G401 (cell line): ENCODE measurements around the gene AZI2. TPM values are rescaled to one million over a fixed set of nuclear protein-coding genes. Genes with fewer than 3 reads are reported as not detected.

Experiments used
- DNase-seq: peaks from one replicate; pipeline ENCODE4 v3.0.0-alpha.2; 2015; ENCODE audit warnings: low spot score
- in situ Hi-C: cut with HindIII; loops from 2 replicates; pipeline ENCODE4 v1.10.0; 2016; ENCODE audit warnings: low sequenced_read_pairs, mixed read lengths
- total RNA-seq: library from RNA; depleted of rRNA; stranded (reverse); fragments of >200 nt; shearing (Covaris generic); gene quantifications from 2 replicates; pipeline ENCODE4 v1.2.3, GENCODE V29; 2014; rRNA removed

The AZI2 gene
- total RNA-seq, 1 experiment from 2014 or later, result 73.8 TPM

DNA sequence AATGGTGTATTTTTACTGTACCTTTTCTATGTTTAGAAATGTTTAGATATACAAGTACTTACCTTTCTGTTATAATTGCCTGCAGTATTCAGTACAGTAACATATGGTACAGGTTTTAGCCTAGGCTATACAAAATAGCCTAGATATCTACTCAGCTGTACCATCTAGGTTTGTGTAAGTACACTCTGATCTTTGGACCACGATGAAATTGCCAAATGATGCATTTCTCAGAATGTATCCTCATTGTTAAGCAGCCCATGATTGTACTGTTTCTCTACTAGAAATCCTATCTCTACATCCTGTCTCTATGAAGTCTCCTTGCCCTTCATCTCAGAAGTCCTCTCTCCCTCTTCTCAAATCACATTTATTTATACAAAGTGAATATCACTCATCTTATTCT lies 32.9 kb downstream of the AZI2 start:
- in situ Hi-C loops, result no loop called here
- no peak for DNase-seq

DNA sequence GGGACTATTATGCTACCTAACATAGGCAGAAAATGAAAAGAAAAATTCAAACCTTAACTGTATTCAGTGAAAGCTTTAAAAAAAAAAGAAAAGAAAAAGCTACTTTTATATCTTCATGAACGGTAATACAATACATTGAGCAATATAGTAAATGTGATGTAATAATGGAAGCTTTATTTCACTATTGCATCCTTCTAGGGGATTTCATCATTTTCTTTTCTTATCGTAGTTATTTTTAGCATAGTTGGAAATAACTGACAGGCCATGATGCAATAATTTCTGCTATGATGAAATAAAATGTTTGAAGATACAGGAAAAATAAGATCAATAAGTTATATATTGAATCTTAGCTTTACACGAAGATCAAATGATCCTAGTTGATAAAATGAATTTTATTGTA lies 40.4 kb downstream of the AZI2 start:
- in situ Hi-C loops, result no loop called here
- DNase-seq, result no peak

DNA sequence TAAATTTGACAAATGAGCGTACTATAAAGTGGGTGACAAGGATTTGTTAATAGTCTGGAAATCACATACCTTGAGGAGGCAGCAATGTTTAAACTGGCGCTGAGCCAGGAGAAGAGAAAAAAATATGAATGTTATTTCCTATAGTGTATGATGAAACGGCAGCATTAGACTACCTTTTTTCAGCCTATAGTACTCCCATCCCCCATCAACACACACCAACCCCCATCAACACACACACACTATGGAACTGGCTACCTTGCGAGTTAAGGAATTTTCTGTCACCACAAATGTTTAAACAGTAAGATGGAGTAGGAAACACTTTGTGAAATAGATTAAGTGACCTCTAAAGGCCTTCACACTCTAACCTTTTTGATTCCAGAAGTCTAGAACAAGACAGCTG lies 46.9 kb downstream of the AZI2 start:
- in situ Hi-C loops, result no loop called here
- DNase-seq, result no peak

DNA sequence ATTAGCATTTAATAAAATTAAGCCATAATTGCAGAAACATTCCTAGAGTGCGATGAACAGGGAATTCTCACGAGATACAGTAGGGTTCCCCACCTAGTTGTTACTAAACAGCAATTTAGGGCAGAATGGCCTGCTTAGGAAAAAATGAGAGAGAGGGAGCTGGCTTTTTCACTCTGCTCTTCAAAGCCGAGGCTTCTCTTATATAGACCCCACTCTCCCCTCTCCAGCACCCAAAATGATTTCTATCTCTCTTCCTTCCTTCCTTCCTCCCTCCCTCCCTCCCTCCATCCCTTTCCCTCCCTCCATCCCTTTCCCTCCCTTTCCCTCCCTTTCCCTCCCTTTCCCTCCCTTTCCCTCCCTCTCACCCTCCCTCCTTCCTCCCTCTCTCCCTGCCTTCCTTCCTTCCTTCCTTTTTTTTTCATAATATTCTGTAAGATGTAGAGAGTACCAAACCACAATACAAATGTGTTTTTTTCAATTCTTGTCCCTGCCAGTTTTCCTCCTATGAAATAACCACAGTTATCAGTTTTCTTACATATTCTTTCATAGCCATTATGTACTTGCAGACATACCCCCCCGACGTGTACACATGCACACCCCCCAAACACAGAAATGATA lies 48.2 kb downstream of the AZI2 start:
- DNase-seq, result no peak
- in situ Hi-C loops, result no loop called here

DNA sequence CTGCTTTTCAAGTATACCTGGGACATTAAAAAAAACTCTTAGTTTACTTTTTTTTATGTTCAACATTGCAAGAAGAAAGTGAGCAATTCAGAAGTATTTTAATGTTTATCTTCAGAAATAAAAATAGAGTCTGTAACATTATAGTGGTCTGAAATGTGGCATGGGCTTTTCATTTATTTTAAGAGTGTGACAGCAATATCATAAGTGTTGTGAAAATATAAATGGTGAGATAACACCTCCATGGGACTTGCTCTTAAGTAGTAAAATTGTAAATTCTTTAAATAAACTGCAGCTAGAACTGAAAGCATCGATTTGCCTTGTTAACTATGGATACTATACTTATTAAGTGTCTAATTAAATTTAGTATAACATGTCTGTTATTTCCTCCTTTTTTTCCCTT lies 48.9 kb downstream of the AZI2 start:
- in situ Hi-C loops, result no loop called here
- no peak for DNase-seq

DNA sequence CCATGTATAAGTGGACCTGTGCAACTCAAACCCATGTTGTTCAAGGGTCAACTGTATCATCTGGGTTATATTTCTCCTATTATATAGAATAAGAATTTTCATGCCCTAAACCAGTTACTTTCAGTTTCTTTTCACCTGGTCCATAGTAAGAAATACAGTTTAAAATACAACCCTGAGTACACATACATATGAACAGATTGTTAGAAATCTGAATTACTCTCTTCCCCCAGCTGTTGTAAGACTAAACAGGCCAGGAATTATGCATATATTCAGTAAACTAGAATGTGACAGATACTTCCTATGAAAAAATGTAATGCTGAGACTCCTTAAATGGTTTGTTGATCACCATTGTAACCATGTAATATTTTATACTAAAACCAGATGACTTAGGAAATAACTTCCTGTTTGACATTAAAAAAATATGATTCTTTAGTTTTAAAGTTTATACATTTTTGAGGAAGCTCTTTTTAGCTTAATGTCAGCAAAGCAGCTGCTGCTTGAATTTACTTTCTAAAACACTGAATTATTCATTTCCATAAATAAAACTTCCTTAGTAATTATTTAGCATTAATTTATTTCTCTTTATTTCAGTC lies 52.6 kb downstream of the AZI2 start:
- DNase-seq, result no peak

DNA sequence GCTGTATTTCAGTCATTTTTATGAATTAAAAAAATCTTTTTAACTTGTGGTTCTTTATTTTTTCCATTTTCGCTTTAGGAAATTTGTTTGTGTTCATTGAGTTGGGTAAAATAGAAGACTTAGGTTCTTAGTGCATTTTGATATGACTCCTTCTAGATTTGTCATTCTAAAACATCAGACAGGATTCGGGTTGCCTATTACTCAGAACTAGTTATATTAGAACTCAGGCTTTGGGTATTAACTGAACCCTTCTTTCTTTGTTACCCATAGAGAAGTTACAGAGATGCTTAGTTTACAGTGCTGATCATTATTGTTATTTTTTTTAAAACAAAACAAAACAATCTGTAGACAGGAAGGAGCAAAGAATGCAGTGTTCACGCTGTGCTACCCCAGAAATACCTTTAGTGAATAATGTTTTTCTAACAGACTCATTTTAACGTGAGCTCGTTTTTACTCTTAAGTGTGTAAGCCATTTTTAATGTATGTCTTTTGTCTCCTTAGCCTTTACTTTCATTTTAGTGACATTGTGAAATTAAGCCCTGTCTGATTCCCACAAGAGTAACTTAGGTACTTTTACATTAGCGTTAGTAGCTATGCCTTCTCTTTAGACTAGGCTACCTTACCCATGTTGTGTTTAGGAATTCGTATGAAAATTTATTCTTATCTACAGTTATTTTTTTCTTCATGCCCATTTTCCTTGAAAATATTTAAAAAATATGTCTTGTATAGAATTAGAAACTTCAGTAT lies 53.8 kb downstream of the AZI2 start:
- in situ Hi-C loops, result no loop called here
- DNase-seq, result no peak

More for the DNA sequence above, 52.6 kb downstream of the AZI2 start:
- in situ Hi-C loops, result no loop called here

DNA sequence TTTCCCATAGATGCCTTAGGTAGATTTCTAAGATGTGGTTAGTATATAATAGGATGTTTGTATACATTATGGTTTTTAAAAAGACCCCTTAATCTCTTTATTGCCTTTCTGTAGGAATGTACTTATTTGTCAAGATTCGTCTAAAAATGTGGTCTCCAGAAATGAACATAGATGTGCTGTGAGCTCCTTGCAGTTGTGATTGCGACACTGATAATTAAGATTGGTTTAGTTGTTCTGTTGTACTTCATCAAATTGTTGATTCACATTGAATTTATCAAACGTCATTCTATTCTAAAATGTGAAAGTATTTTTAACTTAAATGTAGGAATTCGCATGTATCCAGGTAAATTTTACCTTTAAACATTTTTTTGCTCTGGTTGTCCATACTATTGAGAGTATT lies 56.0 kb downstream of the AZI2 start:
- in situ Hi-C loops, result no loop called here
- no peak for DNase-seq

DNA sequence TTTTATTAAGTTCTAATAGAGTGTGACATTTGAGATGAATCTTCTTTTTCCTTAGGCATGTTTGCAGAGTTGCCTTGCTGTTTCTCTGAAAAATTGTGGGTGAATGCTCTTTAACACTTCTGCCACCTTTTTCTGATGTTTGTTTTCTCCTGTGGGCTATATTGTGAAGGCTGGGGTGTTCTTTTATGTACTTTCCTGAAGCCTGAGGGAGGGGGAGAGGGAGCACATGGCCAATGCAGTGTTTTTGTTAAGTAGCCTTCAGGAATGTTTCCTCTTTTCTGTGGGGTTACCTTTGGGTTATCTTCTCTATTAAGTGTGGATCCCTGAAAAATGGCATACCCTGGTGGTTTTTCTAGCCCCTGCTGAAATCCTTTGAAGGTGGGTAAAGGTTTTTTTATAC lies 57.0 kb downstream of the AZI2 start:
- DNase-seq, result no peak
- in situ Hi-C loops, result no loop called here

DNA sequence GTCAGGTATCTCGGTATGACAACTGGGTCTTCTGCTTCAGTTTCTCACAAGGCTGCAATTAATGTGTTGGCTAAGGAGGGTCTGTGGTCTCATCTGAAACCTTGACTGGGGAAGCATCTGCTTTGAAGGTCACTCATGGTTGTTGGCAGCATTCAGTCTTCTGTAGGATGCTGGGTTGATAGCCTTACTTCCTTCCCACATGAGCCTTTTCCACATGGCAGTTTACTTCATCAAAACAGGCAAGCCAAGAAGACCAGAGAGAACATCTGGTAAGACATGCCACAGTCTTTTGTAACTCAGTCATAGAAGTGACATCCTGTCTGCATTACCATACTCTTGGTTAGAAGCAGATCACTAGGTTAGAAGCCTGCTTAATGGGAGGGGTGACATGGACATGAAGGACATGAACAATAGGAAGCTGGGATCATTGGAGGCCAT lies 57.7 kb downstream of the AZI2 start:
- in situ Hi-C loops, result no loop called here
- no peak for DNase-seq

DNA sequence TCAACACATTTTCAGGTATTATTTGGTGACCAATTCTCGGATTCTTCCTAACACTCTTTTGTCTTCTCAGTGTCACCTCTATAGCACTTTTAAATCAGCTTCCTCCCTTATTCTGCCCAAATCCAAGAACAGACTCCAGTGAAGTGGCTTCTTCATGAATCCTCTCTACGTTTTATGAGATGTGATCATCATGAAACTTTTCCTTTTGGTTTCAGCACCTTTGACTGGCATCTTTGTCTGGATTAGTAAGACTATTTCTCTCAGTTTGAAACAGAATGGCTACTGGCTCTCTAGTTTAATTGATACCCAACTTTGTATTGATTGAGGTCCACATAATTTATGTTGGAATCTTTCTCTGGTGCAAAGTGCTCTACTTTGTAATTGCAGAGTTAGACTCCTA lies 61.6 kb downstream of the AZI2 start:
- DNase-seq, result peak; percentile 8
- in situ Hi-C loops, result no loop called here

DNA sequence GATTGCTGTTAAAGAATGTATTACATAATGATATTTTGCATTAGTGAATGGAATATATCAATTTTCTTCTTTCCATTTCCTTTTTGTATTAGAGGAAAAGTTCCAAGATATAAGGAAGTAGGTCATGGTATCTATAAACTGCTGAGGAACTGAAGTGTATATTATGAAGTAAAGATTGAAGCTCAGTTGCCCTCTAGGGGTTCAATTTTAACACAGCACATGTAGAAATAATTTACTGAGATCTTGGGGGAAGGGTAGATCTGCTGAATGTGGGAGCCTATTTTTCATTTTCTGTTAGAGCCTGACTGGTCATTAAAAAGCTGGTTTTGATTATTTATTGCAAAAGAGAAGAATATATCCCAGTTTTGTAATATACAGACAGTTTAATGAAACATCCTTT lies 62.0 kb downstream of the AZI2 start:
- peak; percentile 78 for DNase-seq
- in situ Hi-C loops, result no loop called here

DNA sequence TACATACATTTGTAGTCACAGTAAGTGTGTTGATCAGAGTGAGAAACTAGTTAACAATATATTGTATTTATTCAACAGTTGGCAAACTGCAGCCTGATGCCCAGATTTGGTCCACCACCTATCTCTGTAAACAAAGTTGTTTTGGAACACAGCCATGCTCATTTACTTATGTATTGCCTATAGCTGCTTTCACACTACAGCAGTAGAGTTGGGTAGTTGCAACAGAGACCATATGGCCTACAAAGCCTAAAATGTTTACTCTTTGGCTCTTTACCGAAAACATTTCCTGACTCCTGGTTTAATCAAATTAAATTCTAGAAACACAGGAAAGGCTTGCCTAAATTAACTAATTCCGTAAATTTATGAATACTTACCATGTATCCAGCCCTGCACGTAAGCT lies 67.8 kb downstream of the AZI2 start:
- in situ Hi-C loops, result no loop called here
- no peak for DNase-seq

DNA sequence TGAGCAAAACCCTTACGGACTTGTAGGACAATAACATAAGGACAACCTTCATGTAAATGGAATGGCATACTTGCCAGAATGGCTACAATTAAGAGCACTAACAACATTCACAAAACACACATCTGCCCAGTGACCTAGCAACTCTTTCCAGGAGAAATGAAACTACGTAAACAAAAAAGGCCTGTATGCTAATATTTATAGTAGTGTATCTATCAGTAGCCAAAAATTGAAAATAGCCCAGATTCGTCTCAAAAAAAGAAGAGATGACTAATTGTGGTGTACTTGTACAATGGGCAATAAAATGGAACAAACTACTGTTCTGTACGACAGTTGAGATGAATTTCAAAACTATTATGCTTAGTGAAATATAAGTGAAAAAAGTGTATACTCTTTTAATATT lies 68.9 kb downstream of the AZI2 start:
- in situ Hi-C loops, result no loop called here
- DNase-seq, result no peak

DNA sequence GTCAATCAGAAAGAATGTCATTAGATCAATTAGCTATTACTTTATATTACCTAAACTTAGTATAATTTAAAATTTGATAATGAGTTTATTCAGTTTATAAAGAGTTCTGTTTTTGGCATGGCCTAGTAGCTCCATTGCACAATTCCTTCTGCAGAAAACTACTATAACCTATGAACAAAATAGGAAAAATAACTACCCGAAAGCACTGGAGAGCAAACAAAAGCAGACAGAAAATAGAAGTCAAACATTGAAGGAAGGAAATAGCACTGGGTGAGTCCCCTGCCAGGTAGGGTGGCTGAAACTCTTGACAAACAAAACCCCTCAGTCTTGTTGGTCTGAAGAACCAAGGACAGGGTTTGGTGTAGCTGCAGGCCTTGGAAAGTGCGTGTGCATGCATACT lies 69.7 kb downstream of the AZI2 start:
- DNase-seq, result no peak
- in situ Hi-C loops, result no loop called here

DNA sequence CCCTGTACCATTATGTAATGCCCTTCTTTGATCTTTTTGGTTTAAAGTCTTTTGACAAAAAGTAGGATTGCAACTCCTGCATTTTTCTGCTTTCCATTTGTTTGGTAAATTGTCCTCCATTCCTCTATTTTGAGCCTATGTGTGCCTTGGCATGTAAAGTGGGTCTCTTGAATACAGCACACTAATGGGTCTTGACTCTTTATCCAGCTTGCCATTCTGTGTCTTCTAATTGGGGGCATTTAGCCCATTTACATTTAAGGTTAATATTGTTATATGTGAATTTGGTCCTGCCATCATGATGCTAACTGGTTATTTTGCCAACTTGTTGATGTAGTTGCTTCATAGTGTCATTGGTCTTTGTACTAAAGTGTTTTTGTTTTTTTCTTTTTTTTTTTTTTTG lies 74.8 kb downstream of the AZI2 start:
- no peak for DNase-seq
- in situ Hi-C loops, result no loop called here

Other genes with a start within 250 kb of the AZI2 start
- gene CMC1, start 107.2 kb downstream of the AZI2 start, total RNA-seq, result 17.2 and 33.1 TPM in 2 replicates
- 0.55 and 3.8 TPM in 2 replicates for gene ZCWPW2, start 103 bp downstream of the AZI2 start, total RNA-seq